ENCODE data around the gene HIVEP3.

Gene HIVEP3

GRCh38 chr1:41661428-41662060 is 257.2 kb downstream of the HIVEP3 start:
- no peak for DNase-seq

- no peak for DNase-seq
Observed at GRCh38 chr1:41660570-41661427, 257.9 kb downstream of the HIVEP3 start.

- DNase-seq = no peak
Observed at GRCh38 chr1:41659903-41660302, 258.8 kb downstream of the HIVEP3 start.

- no peak for DNase-seq
Observed at GRCh38 chr1:41659159-41659495, 259.6 kb downstream of the HIVEP3 start.

GRCh38 chr1:41658431-41659158 is 260.1 kb downstream of the HIVEP3 start:
- peak; percentile 38 for DNase-seq

- no peak for DNase-seq
Observed at GRCh38 chr1:41657679-41658295, 260.9 kb downstream of the HIVEP3 start.

- DNase-seq = no peak
Observed at GRCh38 chr1:41656825-41657500, 261.8 kb downstream of the HIVEP3 start.

GRCh38 chr1:41656068-41656467 is 262.7 kb downstream of the HIVEP3 start:
- DNase-seq = no peak

- DNase-seq = no peak
Observed at GRCh38 chr1:41655632-41656031, 263.1 kb downstream of the HIVEP3 start.

GRCh38 chr1:41653574-41653973 is 265.1 kb downstream of the HIVEP3 start:
- DNase-seq = no peak

GRCh38 chr1:41652384-41653265 is 266.1 kb downstream of the HIVEP3 start:
- DNase-seq = no peak

GRCh38 chr1:41650028-41650880 is 268.5 kb downstream of the HIVEP3 start:
- peak; percentile 40 for DNase-seq

GRCh38 chr1:41649396-41650027 is 269.2 kb downstream of the HIVEP3 start:
- DNase-seq = no peak

GRCh38 chr1:41648844-41649243 is 269.9 kb downstream of the HIVEP3 start:
- no peak for DNase-seq

GRCh38 chr1:41648230-41648629 is 270.5 kb downstream of the HIVEP3 start:
- no peak for DNase-seq

GRCh38 chr1:41647221-41648135 is 271.2 kb downstream of the HIVEP3 start:
- DNase-seq = no peak

- no peak for DNase-seq
Observed at GRCh38 chr1:41646186-41646585, 272.5 kb downstream of the HIVEP3 start.

- DNase-seq = no peak
Observed at GRCh38 chr1:41645062-41645461, 273.7 kb downstream of the HIVEP3 start.

Data from CD4-positive, alpha-beta T cell treated with Interferon gamma for 1 hour (primary cell).